Activated naive CD4-positive, alpha-beta T cell treated with anti-CD3 and anti-CD28 coated beads, Interleukin-2, amount 50 U/mL, for 16 hours (primary cell): Measurements from ENCODE around the gene FOXD4L5.
"Not testable (repeated sequence)": the region's sequence is repeated elsewhere in the genome, so short reads cannot be mapped to it uniquely, and the experiment has no call there.

Experiments used
- DNase-seq: peaks from one replicate; pipeline ENCODE4 v3.0.0-alpha.2; 2020

The FOXD4L5 gene

GRCh38 chr9:65285109-65285508, at the start of gene FOXD4L5:
TSS of gene FOXD4L5 (minus strand) at chr9:65285209. CDS start at chr9:65284377, 832 bp downstream.
- not testable (repeated sequence) for DNase-seq

- DNase-seq = not testable (repeated sequence)
Measured at GRCh38 chr9:65283943-65284342, 1.1 kb downstream of the FOXD4L5 start.

- not testable (repeated sequence) for DNase-seq
Measured at GRCh38 chr9:65282976-65283375, 2.0 kb downstream of the FOXD4L5 start.
